HG03571 (cell line): ENCODE results near the gene FUCA1.
"Not testable (repeated sequence)": the region's sequence is repeated elsewhere in the genome, so short reads cannot be mapped to it uniquely, and the experiment has no call there.

Experiments used
- ATAC-seq: cut with Tn5 transposase; IDR thresholded peaks from one replicate; pipeline ENCODE4 v1.9.1; 2021; ENCODE audit not compliant: unreplicated experiment

Gene FUCA1

GRCh38 chr1:23867895-23868556, at the start of gene FUCA1:
TSS of gene FUCA1 (minus strand) at chr1:23868290. CDS start at chr1:23868286, 4 bp downstream.
- ATAC-seq = peak; percentile 90

GRCh38 chr1:23916209-23917131, 48.4 kb upstream of the FUCA1 start:
- no peak for ATAC-seq

- ATAC-seq = no peak
These were observed 47.4 kb upstream of the FUCA1 start for GRCh38 chr1:23915466-23915865.

DNA sequence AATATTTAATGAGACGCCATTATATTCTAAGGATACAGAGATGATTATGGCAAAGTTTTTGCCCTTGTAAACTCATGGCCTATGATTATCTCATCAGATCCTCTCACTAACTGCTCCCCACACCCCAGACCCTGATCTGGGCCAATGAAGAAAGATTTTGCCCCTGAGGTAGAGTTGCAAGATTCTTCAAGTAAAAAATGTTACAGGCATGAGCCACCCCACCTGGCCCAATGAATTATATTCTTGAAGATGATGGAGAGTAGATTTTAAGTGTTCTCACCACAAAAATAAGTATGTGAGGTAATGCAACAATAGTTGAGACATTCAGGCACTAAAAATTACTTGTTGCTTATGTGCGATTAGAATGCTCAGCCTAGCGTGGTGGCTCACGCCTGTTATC, 46.8 kb upstream of the FUCA1 start:
- ATAC-seq = no peak

DNA sequence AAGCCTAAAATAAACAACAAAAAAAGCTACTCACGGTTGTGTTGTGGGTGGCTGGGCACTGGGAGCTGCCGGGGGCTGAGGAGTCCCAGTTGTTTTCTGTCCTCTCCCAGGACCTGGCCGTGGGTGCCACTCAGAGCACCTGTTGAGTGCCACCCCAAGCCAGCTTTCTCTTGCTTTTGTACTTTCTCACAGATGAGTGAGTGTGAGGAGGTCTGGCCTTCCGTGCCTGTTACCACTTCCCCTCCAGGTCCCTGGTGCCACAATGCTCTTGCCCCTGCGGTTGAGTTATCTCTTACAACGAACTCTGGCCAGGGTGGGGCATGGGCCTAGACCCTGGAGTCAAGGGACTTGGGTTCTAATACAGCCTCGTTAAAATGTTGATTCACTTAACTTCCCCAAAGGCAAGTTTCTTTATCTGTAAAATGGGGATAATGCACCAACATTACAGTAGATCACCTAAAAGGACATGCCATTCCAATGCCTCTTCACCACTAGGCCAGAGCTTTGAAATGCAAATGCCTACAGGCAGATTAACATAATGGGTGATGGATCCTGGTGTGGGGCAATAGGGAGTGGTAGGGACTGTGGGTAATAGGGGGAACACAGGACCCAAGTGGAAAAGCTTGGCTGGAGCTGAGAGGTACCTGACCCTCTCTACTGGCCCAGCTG, 45.3 kb upstream of the FUCA1 start, which contains the start of gene CNR2:
Gene CNR2 (minus strand): TSS at position 151 of the 669 bp plus-strand sequence. CDS start 37,745 bp downstream, outside the sequence.
- ATAC-seq = no peak

- ATAC-seq = no peak
These were observed 43.8 kb upstream of the FUCA1 start for GRCh38 chr1:23911921-23912320.

GRCh38 chr1:23910553-23911246, 42.6 kb upstream of the FUCA1 start:
- ATAC-seq = no peak

DNA sequence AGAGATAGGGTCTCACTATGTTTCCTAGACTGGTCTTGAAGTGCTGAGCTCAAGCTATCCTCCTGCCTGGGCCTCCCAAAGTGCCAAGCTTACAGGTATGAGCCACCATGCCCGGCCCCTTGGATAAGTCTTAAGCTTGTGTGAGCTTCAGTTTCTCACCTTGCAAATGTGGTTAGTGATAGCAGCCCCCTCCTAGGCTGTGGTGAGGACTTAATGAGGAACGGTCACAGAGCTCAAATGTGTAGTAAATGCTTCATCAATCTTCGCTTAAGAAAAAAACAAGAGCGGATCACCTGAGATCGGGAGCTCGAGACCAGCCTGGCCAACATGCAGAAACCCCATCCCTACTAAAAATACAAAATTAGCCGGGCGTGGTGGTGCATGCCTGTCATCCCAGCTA, 42.1 kb upstream of the FUCA1 start:
- ATAC-seq = no peak

DNA sequence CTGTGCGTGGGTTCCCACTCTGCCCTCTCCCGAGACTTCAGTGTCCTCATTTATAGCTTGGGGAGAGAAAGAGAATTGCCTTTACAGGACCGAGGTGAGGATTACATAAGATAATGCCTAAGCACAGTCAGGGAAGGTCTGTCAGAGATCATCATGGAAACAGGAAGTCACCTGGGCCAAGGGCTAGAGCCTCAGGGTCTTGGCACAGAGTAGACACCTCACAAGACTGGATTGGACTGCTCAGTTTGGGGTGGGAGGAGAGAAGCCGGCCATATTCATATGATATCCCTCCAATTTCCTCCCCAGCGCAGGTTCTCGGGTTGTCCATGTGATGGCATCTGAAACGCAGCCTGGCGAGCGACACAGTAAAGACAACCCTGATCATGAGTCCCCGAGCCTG, 41.3 kb upstream of the FUCA1 start:
- no peak for ATAC-seq

- ATAC-seq = peak; percentile 33
These were observed 40.6 kb upstream of the FUCA1 start for GRCh38 chr1:23908453-23909341.

- no peak for ATAC-seq
These were observed 38.6 kb upstream of the FUCA1 start for GRCh38 chr1:23906731-23907130.

GRCh38 chr1:23905461-23906025, 37.5 kb upstream of the FUCA1 start:
- no peak for ATAC-seq

DNA sequence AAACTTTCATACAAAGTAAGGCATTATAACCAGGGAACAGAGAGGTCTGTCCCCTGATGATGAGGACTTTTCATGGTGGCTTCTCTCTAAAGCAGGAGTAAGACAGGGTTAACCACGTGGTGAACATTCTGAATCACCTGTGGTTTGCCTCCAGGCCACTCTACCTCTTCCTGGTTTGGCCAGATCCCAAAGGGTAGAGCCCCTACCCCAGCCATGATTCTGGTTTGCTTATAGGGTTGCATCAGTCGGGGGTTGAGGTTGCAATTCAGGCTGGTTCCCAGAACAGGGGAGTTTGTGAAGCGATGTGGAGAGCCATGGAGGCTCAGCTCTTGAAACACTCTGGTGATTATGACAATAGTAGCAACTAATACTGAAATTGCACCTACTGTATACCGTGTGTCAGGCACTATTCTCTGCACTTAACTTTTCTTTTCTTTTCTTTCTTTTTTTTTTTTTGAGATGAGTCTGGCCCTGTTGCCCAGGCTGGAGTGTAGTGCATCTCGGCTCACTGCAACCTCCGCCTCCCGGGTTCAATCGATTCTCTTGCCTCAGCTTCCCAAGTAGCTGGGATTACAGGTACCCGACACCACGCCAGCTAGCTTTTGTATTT, 36.8 kb upstream of the FUCA1 start:
- ATAC-seq = no peak

- no peak for ATAC-seq
These were observed 35.7 kb upstream of the FUCA1 start for GRCh38 chr1:23903754-23904153.

DNA sequence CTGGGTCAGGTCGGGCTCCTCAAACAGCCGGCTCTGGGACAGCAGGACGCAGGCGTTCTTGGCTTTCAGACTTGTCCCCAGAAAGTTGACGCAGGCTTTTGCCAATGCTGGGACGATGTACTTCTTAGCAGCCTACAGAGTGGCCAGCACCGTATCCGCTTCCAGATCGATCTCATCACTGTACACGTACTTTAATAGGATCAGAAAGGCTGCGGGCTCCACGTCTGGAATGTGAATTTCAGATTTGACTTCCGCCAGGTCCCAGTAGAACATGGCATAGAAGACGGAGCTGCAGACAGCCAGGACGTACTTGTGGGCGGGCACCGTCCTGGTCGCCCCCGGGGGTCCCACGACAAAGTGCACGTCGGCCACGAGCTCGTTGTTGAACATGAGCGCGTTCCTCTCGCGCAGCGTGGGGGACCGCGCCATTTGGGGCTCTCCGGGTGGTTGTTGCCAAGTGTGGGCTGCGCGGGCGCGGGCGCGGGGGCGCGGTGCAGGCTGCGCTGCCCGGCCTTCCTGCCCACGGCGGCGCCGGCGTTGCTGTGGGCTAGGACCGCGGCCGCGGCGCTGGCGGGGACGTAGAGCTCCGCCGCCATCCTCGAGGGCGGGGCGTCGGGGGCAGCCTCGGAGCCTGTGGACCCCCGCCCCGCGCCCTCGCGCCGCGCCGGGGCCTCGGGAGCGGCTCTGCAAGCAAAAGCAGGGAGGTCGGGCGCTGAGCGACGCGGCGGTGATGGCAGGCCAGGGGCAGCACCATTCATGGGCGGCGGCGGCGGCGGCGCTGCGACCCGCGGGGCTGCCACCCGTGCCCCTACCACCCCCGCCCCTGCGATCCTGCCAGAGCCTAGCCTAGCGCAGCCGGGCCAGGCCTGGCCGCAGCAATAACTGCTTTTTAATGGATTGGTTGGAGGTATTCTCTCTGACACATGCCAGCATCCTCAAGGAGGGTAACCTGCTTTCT, 34.5 kb upstream of the FUCA1 start:
- ATAC-seq = no peak

DNA sequence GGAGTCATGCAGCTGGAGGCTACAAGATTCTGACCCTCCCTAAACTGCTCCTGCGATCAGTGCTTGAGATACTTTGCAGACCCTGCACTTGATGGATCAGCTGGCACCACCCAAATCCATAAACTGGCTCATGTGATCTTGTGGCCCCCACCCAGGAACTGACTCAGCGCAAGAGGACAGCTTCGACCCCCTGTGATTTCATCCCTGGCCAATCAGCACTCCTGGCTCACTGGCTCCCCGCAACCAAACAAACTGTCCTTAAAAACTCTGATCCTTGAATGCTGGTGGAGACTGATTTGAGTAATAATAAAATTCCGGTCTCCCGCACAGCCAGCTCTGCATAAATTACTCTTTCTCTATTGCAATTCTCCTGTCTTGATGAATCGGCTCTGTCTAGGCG, 31.9 kb upstream of the FUCA1 start:
- ATAC-seq = not testable (repeated sequence)

- no peak for ATAC-seq
These were observed 31.0 kb upstream of the FUCA1 start for GRCh38 chr1:23899070-23899469.

GRCh38 chr1:23897083-23897482, 29.0 kb upstream of the FUCA1 start:
- ATAC-seq = no peak
